Midbrain (tissue), 1 donor: ENCODE data around the gene PIK3IP1.

Experiments used
- DNase-seq: peaks from one replicate; lab custom pipeline; 2025; lab: John Stamatoyannopoulos, UW

Gene PIK3IP1

GRCh38 chr22:31278626-31279326 lies 13.5 kb downstream of the PIK3IP1 start:
- no peak for DNase-seq

DNA sequence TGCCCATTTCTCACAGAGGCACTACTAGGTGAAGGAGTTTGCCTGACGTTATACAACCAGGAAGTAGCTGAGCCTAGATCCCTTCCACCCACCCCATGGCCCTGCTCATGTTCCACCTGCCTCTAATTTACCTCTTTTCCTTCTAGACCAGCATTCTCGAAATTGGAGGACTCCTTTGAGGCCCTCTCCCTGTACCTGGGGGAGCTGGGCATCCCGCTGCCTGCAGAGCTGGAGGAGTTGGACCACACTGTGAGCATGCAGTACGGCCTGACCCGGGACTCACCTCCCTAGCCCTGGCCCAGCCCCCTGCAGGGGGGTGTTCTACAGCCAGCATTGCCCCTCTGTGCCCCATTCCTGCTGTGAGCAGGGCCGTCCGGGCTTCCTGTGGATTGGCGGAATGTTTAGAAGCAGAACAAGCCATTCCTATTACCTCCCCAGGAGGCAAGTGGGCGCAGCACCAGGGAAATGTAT lies 14.1 kb downstream of the PIK3IP1 start:
- DNase-seq: no peak

DNA sequence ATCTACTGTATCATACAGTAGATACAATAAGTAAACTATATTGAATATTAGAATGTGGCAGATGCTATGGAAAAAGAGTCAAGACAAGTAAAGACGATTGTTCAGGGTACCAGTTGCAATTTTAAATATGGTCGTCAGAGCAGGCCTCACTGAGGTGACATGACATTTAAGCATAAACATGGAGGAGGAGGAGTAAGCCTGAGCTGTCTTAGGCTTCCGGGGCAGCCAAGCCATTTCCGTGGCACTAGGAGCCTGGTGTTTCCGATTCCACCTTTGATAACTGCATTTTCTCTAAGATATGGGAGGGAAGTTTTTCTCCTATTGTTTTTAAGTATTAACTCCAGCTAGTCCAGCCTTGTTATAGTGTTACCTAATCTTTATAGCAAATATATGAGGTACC lies 14.5 kb downstream of the PIK3IP1 start:
- no peak for DNase-seq

GRCh38 chr22:31276426-31277167 lies 15.7 kb downstream of the PIK3IP1 start:
- DNase-seq: no peak

- no peak for DNase-seq
These were observed 16.7 kb downstream of the PIK3IP1 start for GRCh38 chr22:31275576-31275975.

DNA sequence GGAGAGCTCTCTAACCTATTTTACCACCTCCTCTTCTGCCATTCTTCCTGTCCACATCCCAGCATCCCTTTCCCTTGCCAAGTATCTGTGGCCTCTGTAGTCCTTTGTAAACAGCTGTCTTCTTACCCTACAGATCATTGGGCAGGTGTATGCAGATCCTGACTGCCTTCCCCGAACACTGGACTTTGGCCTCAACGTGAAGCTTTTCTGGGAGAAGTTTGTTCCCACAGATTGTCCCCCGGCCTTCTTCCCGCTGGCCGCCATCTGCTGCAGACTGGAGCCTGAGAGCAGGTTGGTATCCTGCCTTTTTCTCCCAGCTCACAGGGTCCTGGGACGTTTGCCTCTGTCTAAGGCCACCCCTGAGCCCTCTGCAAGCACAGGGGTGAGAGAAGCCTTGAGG lies 17.3 kb downstream of the PIK3IP1 start:
- no peak for DNase-seq

DNA sequence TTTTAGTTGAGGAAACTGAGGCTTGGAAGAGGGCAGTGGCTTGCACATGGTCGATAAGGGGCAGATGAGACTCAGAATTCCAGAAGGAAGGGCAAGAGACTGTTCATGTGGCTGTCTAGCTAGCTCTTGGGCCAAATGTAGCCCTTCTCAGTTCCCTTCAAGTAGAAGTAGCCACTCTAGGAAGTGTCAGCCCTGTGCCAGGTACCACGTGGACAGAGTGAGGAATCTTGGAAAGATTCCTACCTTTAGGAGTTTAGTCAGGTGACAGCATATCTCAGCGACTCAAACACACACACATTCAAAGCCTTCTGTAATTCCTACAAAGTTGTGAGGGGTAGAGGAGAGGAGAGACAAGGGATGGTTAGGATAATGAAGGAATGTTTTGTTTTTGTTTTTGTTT lies 18.3 kb downstream of the PIK3IP1 start:
- DNase-seq: no peak

GRCh38 chr22:31272522-31273446 lies 19.5 kb downstream of the PIK3IP1 start:
- peak; percentile 70 for DNase-seq

GRCh38 chr22:31271485-31271884 lies 20.8 kb downstream of the PIK3IP1 start:
- no peak for DNase-seq

GRCh38 chr22:31271026-31271425 lies 21.3 kb downstream of the PIK3IP1 start:
- no peak for DNase-seq

- no peak for DNase-seq
These were observed 22.3 kb downstream of the PIK3IP1 start for GRCh38 chr22:31269892-31270579.

GRCh38 chr22:31268281-31268680 lies 24.0 kb downstream of the PIK3IP1 start:
- no peak for DNase-seq

GRCh38 chr22:31263896-31264640 lies 28.2 kb downstream of the PIK3IP1 start:
- DNase-seq: no peak

DNA sequence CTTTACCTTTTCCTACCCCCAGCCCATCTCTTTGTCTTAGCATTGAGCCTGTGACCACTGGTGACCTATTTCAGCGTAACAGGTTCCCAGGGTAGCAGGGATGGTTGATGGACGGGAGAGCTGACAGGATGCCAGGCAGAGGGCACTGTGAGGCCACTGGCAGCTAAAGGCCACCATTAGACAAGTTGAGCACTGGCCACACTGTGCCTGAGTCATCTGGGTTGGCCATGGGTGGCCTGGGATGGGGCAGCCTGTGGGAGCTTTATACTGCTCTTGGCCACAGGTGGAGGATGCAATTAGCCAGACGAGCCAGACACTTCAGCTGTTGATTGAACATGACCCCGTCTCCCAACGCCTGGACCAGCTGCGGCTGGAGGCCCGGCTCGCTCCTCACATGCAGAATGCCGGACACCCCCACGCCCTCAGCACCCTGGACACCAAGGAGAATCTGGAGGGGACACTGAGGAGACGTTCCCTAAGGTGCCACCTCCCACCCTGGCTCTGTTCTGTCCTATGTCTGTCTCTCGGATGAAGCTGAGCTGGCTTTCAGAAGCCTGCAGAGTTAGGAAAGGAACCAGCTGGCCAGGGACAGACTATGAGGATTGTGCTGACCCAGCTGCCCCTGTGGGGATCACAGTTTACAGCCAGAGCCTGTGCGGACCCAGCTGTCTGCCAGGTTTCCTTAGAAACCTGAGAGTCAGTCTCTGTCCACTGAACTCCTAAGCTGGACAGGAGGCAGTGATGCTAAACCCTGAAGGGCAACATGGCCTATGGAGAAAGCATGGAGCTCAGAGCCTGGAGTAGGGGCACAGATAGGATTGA lies 29.8 kb downstream of the PIK3IP1 start:
- no peak for DNase-seq

- no peak for DNase-seq
These were observed 31.8 kb downstream of the PIK3IP1 start for GRCh38 chr22:31260474-31260856.

- no peak for DNase-seq
These were observed 32.4 kb downstream of the PIK3IP1 start for GRCh38 chr22:31259798-31260473.

- DNase-seq: no peak
These were observed 38.3 kb downstream of the PIK3IP1 start for GRCh38 chr22:31253949-31254348.

DNA sequence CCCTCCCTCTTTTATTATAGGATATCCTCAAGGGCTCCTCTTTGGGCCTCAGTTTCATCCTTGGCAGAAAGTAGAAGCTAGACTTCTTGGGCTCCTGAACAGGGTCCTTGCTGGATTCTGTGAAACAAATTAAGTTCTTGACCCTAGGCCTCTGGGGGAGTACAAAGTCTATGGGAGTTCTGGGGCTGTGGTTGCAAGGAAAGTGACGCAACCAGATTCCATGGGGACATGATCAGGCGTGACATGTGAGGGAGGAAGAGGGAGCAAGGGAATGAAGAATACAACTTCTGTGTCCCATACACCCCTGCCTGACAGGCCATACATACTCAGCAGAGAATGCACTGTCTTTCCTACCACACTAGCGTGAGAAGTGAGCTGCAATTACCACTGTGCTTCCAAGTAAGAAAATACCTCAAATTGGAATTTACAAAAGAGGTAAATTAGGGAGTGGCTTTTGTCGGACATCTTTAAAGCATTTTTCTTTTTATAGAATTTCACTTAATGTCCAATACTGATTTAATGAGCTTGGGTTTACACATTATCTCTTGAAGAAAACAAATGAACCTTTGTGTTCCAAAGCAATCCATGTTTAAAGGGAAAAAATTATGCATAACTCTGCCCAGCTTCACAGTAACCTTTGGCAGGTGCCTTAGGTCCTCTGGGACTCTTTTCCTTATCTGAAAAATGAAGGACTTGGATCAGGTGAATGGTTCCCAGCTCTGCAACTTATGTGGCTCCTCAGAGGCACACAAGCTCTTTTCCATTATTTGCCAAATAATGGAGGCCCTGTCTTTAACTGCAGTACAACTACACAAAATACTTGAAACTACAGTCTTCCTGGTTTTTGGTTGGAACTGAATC lies 41.3 kb downstream of the PIK3IP1 start:
- DNase-seq: no peak
